ENCODE results near the gene PPP1R16B. TPM values are rescaled to one million over a fixed set of nuclear protein-coding genes. Genes with fewer than 3 reads are reported as not detected.

The PPP1R16B gene
- total RNA-seq (2022; extraction: Qiagen RNA extraction; ENCODE audit: low read depth) = 0.11 to 0.43 TPM (median 0.18 TPM) in 5 replicates

DNA sequence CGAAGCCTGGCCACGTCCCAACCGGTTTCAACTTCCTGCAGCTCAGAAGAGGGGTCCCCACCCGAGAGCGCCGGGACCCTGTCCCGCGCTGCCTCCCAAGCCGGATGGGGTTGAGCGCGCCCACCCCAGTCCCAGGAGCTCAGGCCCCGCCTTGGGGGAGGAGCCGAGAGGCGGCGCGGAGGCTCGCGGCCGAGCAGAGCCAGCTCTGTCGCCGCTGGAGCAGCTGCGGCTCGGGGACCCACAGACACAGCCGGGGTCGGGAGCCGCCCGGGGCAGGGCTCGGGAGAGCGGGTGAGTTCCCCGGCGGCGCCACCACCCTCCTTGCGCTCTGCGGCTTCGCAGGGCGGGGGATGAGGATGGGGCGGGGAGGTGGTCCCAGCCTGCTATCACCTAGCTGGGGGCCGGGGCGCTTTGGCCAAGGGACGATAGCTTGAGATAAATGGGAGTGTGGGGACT is at the start of gene PPP1R16B:
TSS of gene PPP1R16B (plus strand) at position 196 of the 456 bp plus-strand sequence. CDS start 30,229 bp downstream, outside the sequence.

DNA sequence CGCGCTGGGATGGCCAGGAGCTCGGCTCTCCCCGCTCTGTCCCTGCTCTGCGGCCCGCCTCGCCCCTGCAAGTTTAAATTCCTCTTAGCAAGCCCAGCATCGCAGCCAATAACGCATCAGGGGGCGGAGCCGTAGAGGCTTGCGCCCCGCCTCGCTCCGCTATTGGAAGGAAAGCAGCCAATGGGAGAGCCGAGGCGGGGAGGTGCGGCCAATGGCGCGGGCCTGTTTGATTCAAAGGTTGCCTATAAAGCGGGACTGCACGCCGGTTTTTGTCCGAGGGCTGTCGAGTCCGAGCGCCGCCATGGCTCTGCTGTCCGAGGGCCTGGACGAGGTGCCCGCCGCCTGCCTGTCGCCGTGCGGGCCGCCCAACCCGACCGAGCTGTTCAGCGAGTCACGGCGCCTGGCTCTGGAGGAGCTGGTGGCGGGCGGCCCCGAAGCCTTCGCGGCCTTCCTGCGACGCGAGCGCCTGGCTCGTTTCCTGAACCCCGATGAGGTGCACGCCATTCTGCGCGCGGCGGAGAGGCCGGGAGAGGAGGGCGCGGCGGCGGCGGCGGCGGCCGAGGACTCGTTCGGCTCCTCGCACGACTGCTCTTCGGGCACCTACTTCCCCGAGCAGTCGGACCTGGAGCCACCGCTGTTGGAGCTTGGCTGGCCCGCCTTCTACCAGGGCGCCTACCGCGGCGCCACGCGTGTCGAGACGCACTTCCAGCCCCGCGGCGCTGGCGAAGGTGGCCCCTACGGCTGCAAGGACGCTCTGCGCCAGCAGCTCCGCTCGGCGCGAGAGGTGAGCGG is 120.8 kb downstream of the PPP1R16B start, which contains the start of gene FAM83D:
TSS of gene FAM83D (plus strand) at position 276 of the 792 bp plus-strand sequence. CDS start at position 302, 26 bp downstream.

DNA sequence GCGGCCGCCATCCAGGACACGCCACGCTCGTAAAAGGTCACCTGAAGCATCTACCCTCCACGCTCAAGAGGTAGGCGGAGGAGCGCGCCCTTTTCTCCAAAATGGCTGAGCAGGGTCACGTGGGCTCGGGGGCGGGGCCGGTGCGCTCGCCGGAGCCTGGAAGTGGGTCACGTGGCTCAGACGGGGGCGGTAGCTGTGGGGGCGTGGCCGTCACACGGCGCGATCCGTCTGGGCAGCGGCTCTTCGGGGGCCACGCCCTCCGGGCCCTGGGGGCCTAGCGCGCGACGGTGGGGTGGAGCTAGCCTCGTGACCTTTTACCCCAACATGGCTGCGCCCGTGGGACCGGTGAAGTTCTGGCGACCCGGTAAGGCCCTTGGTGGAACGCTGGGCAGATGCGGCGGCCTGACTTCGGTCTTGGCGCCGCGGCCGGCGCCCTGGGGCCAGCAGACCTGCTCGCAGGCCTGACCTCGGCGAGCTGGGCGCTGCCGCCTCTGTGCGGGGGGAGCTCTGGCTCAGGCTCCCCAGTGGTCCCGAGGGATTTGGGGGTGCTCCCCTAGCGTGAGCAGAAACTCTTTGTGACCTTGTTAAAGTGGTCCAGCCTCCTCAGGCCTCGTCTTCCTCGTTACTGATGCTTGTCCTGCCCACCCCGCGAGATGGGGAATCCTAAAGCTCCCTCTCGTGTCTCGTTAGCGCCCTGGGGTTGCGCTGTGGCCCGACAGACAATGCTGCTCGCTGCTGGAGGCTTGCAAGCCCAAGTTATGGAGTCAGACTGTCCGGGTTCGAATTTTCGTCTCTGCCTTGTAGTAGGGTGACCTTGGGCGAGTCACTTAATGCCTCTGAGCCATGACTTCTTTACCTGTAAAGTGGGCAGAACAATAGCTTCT is 156.8 kb downstream of the PPP1R16B start, which contains the start of gene DHX35:
TSS of gene DHX35 (plus strand) at position 301 of the 884 bp plus-strand sequence. CDS start at position 325, 24 bp downstream.

Other genes with a start within 250 kb of the PPP1R16B start
- gene ADIG, start 224.5 kb upstream of the PPP1R16B start, total RNA-seq (2022; extraction: Qiagen RNA extraction; ENCODE audit: low read depth) = not detected in 5 replicates
- not detected in 5 replicates for gene ARHGAP40, start 203.9 kb upstream of the PPP1R16B start, total RNA-seq (2022; extraction: Qiagen RNA extraction; ENCODE audit: low read depth)
- not detected in 5 replicates for gene SLC32A1, start 81.2 kb upstream of the PPP1R16B start, total RNA-seq (2022; extraction: Qiagen RNA extraction; ENCODE audit: low read depth)
- 8.1 to 11.1 TPM (median 10.6 TPM) in 5 replicates for gene ACTR5, start 57.2 kb upstream of the PPP1R16B start, total RNA-seq (2022; extraction: Qiagen RNA extraction; ENCODE audit: low read depth)
- 50.0 to 75.0 TPM (median 67.8 TPM) in 5 replicates for gene FAM83D, start 120.7 kb downstream of the PPP1R16B start, total RNA-seq (2022; extraction: Qiagen RNA extraction; ENCODE audit: low read depth)
- gene DHX35, start 156.6 kb downstream of the PPP1R16B start, total RNA-seq (2022; extraction: Qiagen RNA extraction; ENCODE audit: low read depth) = 6.8 to 7.9 TPM (median 7.0 TPM) in 5 replicates